NT2/D1 (cell line): ENCODE results near the gene CXorf66.
"Not testable (repeated sequence)": the region's sequence is repeated elsewhere in the genome, so short reads cannot be mapped to it uniquely, and the experiment has no call there.

Experiments used
- SUZ12 ChIP-seq: IDR thresholded peaks from 2 replicates; pipeline ENCODE4 v1.6.1; 2011; ENCODE audit not compliant: insufficient read length, insufficient read depth; ENCODE audit errors: extremely low read depth
- YY1 ChIP-seq: IDR thresholded peaks from 2 replicates; pipeline ENCODE4 v1.6.1; 2011; ENCODE audit not compliant: insufficient read length, insufficient read depth
- ZNF274 ChIP-seq: IDR thresholded peaks from 2 replicates; pipeline ENCODE4 v1.6.1; 2011; ENCODE audit warnings: mild to moderate bottlenecking, low read depth, low read length

GRCh38 chrX:139966159-139966558 is 838 bp upstream of the CXorf66 start:
- not testable (repeated sequence) for TF ChIP-seq ZNF274, YY1, SUZ12
